Left ventricle myocardium inferior (tissue), 1 donor: ENCODE measurements around the gene CTSF. TPM values are rescaled to one million over a fixed set of nuclear protein-coding genes. Genes with fewer than 3 reads are reported as not detected.

Source experiments
- DNase-seq: peaks from one replicate; pipeline ENCODE4 v3.0.0-alpha.2; 2020
- H3K27ac ChIP-seq: fragments of 200-600 bp; replicated peaks from 2 replicates; pipeline ENCODE4 v1.8.0; 2021
- H3K27me3 ChIP-seq: fragments of 200-600 bp; 2 replicates; pipeline ENCODE4 v1.8.0; 2021; ENCODE audit warnings: low read depth
- H3K36me3 ChIP-seq: fragments of 200-600 bp; 2 replicates; pipeline ENCODE4 v1.8.0; 2021
- H3K4me1 ChIP-seq: fragments of 200-600 bp; 2 replicates; pipeline ENCODE4 v1.8.0; 2021
- H3K4me3 ChIP-seq: fragments of 200-600 bp; 2 replicates; pipeline ENCODE4 v1.8.0; 2021; ENCODE audit warnings: mild to moderate bottlenecking, moderate library complexity
- H3K9me3 ChIP-seq: fragments of 200-600 bp; replicated peaks from 2 replicates; pipeline ENCODE4 v1.8.0; 2021
- CTCF ChIP-seq: fragments of 200-600 bp; IDR thresholded peaks from 2 replicates; pipeline ENCODE4 v1.8.0; 2021; ENCODE audit warnings: antibody characterized with exemption, mild to moderate bottlenecking, borderline replicate concordance
- intact Hi-C: fragments of 100-400 bp; cut with micrococcal nuclease; formaldehyde crosslinking; loops from one replicate; pipeline ENCODE4 v1.11.0; 2022
- total RNA-seq: library from RNA; stranded (reverse); fragmentation: NEBNext Ultra II Directional; extraction: Animal tissue kit (Norgen Biotek cat#: 25700); gene quantifications from one replicate; pipeline ENCODE4 v1.2.1, GENCODE V29; 2021
- donor health status: DM: no; HTN: yes; CAD: no; lungs with severe emphysema.

CTSF gene
- total RNA-seq, 1 donor from 2014 or later: 48.6 TPM

GRCh38 chr11:66569076-66569475 is 670 bp upstream of the CTSF start:
- intact Hi-C loops: no loop called here
- Histone ChIP-seq H3K4me1 (peaks cover 17% of the 10 kb centered on the region), H3K27ac (no peak overlapping the region), H3K27me3 (no peaks in the 10 kb centered on the region), H3K4me3 (peak overlapping the region; percentile 82), H3K36me3 (peaks cover 3% of the 10 kb centered on the region), H3K9me3 (no peaks in the 10 kb centered on the region)
- no peak for TF ChIP-seq CTCF
- no peak for DNase-seq

- no peak for DNase-seq
- peaks cover 3% of the 10 kb centered on the region for H3K36me3 ChIP-seq
- peak overlapping the region; percentile 64 for H3K27ac ChIP-seq
- peak overlapping the region; percentile 82 for H3K4me3 ChIP-seq
- no peaks in the 10 kb centered on the region for H3K9me3 ChIP-seq
- no peaks in the 10 kb centered on the region for H3K27me3 ChIP-seq
- peaks cover 17% of the 10 kb centered on the region for H3K4me1 ChIP-seq
- intact Hi-C loops: no loop called here
- no peak for TF ChIP-seq CTCF
Measured at GRCh38 chr11:66567787-66568123, 651 bp downstream of the CTSF start.

- Histone ChIP-seq H3K4me1 (peaks cover 17% of the 10 kb centered on the region), H3K27ac (no peak overlapping the region), H3K4me3 (no peak overlapping the region), H3K36me3 (peaks cover 3% of the 10 kb centered on the region), H3K9me3 (no peaks in the 10 kb centered on the region), H3K27me3 (no peaks in the 10 kb centered on the region)
- no peak for DNase-seq
- intact Hi-C loops: no loop called here
- TF ChIP-seq CTCF: no peak
Measured at GRCh38 chr11:66566221-66566620, 2.2 kb downstream of the CTSF start.

- H3K4me3 ChIP-seq: no peak overlapping the region
- no peak for DNase-seq
- intact Hi-C loops: no loop called here
- peaks cover 17% of the 10 kb centered on the region for H3K4me1 ChIP-seq
- no peak overlapping the region for H3K27ac ChIP-seq
- no peak for TF ChIP-seq CTCF
- peaks cover 3% of the 10 kb centered on the region for H3K36me3 ChIP-seq
- no peaks in the 10 kb centered on the region for H3K9me3 ChIP-seq
- no peaks in the 10 kb centered on the region for H3K27me3 ChIP-seq
Measured at GRCh38 chr11:66564984-66565383, 3.4 kb downstream of the CTSF start.

GRCh38 chr11:66564538-66564937 is 3.9 kb downstream of the CTSF start:
- no peak for DNase-seq
- no peak overlapping the region for H3K27ac ChIP-seq
- peaks cover 17% of the 10 kb centered on the region for H3K4me1 ChIP-seq
- no peak overlapping the region for H3K4me3 ChIP-seq
- TF ChIP-seq CTCF: no peak
- intact Hi-C loops: no loop called here
- H3K36me3 ChIP-seq: peaks cover 3% of the 10 kb centered on the region
- no peaks in the 10 kb centered on the region for H3K9me3 ChIP-seq
- H3K27me3 ChIP-seq: no peaks in the 10 kb centered on the region

GRCh38 chr11:66563832-66564231 is 4.6 kb downstream of the CTSF start:
- Histone ChIP-seq H3K27me3 (peaks cover 4% of the 10 kb centered on the region), H3K36me3 (peaks cover 3% of the 10 kb centered on the region), H3K27ac (no peak overlapping the region), H3K4me3 (no peak overlapping the region), H3K9me3 (no peaks in the 10 kb centered on the region), H3K4me1 (peaks cover 21% of the 10 kb centered on the region)
- intact Hi-C loops: no loop called here
- DNase-seq: no peak
- no peak for TF ChIP-seq CTCF
